GM18909 (cell line): ENCODE measurements around the gene ZRANB3.
"Not testable (repeated sequence)": the region's sequence is repeated elsewhere in the genome, so short reads cannot be mapped to it uniquely, and the experiment has no call there.

Experiments used
- ATAC-seq: cut with Tn5 transposase; IDR thresholded peaks from one replicate; pipeline ENCODE4 v1.9.1; 2021; ENCODE audit warnings: mild to moderate bottlenecking; ENCODE audit not compliant: unreplicated experiment, poor library complexity

ZRANB3 gene

GRCh38 chr2:135530313-135531230 lies at the start of gene ZRANB3:
Gene ZRANB3, minus strand, starts transcription at chr2:135531218.
- peak; percentile 77 for ATAC-seq

GRCh38 chr2:135573620-135574019 lies 42.6 kb upstream of the ZRANB3 start:
- ATAC-seq, result no peak

- ATAC-seq, result no peak
Observed at GRCh38 chr2:135570884-135571283, 39.9 kb upstream of the ZRANB3 start.

GRCh38 chr2:135563793-135564192 lies 32.8 kb upstream of the ZRANB3 start:
- ATAC-seq, result no peak

GRCh38 chr2:135561925-135562324 lies 30.9 kb upstream of the ZRANB3 start:
- no peak for ATAC-seq

- no peak for ATAC-seq
Observed at GRCh38 chr2:135557530-135557929, 26.5 kb upstream of the ZRANB3 start.

GRCh38 chr2:135555311-135555710 lies 24.3 kb upstream of the ZRANB3 start:
- ATAC-seq, result no peak

GRCh38 chr2:135552887-135553286 lies 21.9 kb upstream of the ZRANB3 start:
- ATAC-seq, result no peak

GRCh38 chr2:135551356-135551755 lies 20.3 kb upstream of the ZRANB3 start:
- no peak for ATAC-seq

- ATAC-seq, result no peak
Observed at GRCh38 chr2:135547311-135547710, 16.3 kb upstream of the ZRANB3 start.

- ATAC-seq, result no peak
Observed at GRCh38 chr2:135546436-135546835, 15.4 kb upstream of the ZRANB3 start.

- not testable (repeated sequence) for ATAC-seq
Observed at GRCh38 chr2:135533545-135533944, 2.5 kb upstream of the ZRANB3 start.

GRCh38 chr2:135532581-135532980 lies 1.6 kb upstream of the ZRANB3 start:
- no peak for ATAC-seq

GRCh38 chr2:135531231-135532197 lies 496 bp upstream of the ZRANB3 start, which contains the start of gene R3HDM1:
Gene R3HDM1, plus strand, starts transcription at chr2:135531484. Its CDS starts 73,362 bp downstream, at chr2:135604846.
- peak; percentile 80 for ATAC-seq

GRCh38 chr2:135528006-135528405 lies 3.0 kb downstream of the ZRANB3 start:
- ATAC-seq, result no peak

- ATAC-seq, result no peak
Observed at GRCh38 chr2:135525786-135526185, 5.2 kb downstream of the ZRANB3 start.

- no peak for ATAC-seq
Observed at GRCh38 chr2:135512099-135512498, 18.9 kb downstream of the ZRANB3 start.

- ATAC-seq, result no peak
Observed at GRCh38 chr2:135510577-135510976, 20.4 kb downstream of the ZRANB3 start.

GRCh38 chr2:135504811-135505210 lies 26.2 kb downstream of the ZRANB3 start:
- ATAC-seq, result no peak

GRCh38 chr2:135498588-135498987 lies 32.4 kb downstream of the ZRANB3 start:
- not testable (repeated sequence) for ATAC-seq

GRCh38 chr2:135494917-135495316 lies 36.1 kb downstream of the ZRANB3 start:
- ATAC-seq, result no peak
